Mesendoderm (in vitro differentiated cells): Measurements from ENCODE around the gene ZSCAN10.
"Not testable (repeated sequence)": the region's sequence is repeated elsewhere in the genome, so short reads cannot be mapped to it uniquely, and the experiment has no call there.

ENCODE experiments used
- DNase-seq: peaks from one replicate; pipeline ENCODE4 v3.0.0; 2013
- H2AK5ac ChIP-seq: 2 replicates; pipeline ENCODE4 v1.6.1; 2013; ENCODE audit warnings: low read length, inconsistent platforms
- H2BK120ac ChIP-seq: 2 replicates; pipeline ENCODE4 v1.6.1; 2013; ENCODE audit warnings: low read depth, mild to moderate bottlenecking, low read length, moderate library complexity, mixed read lengths
- H2BK15ac ChIP-seq: replicated peaks from 2 replicates; pipeline ENCODE4 v1.6.1; 2013; ENCODE audit warnings: low read depth, mild to moderate bottlenecking, moderate library complexity
- H2BK5ac ChIP-seq: 2 replicates; pipeline ENCODE4 v1.6.1; 2013; ENCODE audit warnings: low read length, inconsistent platforms
- H3K18ac ChIP-seq: 2 replicates; pipeline ENCODE4 v1.6.1; 2013; ENCODE audit warnings: mild to moderate bottlenecking, low read length, mixed read lengths
- H3K23ac ChIP-seq: one replicate; pipeline ENCODE4 v1.6.1; 2013; ENCODE audit warnings: low read length
- H3K27ac ChIP-seq: 2 replicates; pipeline ENCODE4 v1.5.1; 2013; ENCODE audit warnings: low read depth, mild to moderate bottlenecking, inconsistent platforms, low read length, moderate library complexity
- H3K27me3 ChIP-seq: 2 replicates; pipeline ENCODE4 v1.6.1; 2013; ENCODE audit warnings: low read length, control low read depth, mild to moderate bottlenecking, inconsistent platforms; ENCODE audit not compliant: insufficient read depth, poor library complexity
- H3K36me3 ChIP-seq: 2 replicates; pipeline ENCODE4 v1.6.1; 2013; ENCODE audit warnings: low read length, inconsistent platforms; ENCODE audit not compliant: control insufficient read depth, insufficient read depth
- H3K4ac ChIP-seq: one replicate; pipeline ENCODE4 v1.6.1; 2013; ENCODE audit warnings: low read depth, mild to moderate bottlenecking, low read length, moderate library complexity
- H3K4me1 ChIP-seq: 2 replicates; pipeline ENCODE4 v1.6.1; 2013; ENCODE audit warnings: low read depth, low read length, inconsistent platforms; ENCODE audit not compliant: control insufficient read depth
- H3K4me2 ChIP-seq: 2 replicates; pipeline ENCODE4 v1.6.1; 2013; ENCODE audit warnings: low read length
- H3K4me3 ChIP-seq: 2 replicates; pipeline ENCODE4 v1.5.1; 2013; ENCODE audit warnings: mild to moderate bottlenecking, low read length
- H3K56ac ChIP-seq: one replicate; pipeline ENCODE4 v1.6.1; 2013; ENCODE audit warnings: low read length
- H3K79me1 ChIP-seq: 2 replicates; pipeline ENCODE4 v1.6.1; 2013; ENCODE audit warnings: low read length, inconsistent platforms
- H3K79me2 ChIP-seq: 2 replicates; pipeline ENCODE4 v1.6.1; 2013; ENCODE audit warnings: mild to moderate bottlenecking, low read length; ENCODE audit not compliant: control insufficient read depth, insufficient read depth
- H3K9ac ChIP-seq: 2 replicates; pipeline ENCODE4 v1.6.1; 2013; ENCODE audit warnings: low read length, inconsistent platforms
- H4K5ac ChIP-seq: one replicate; pipeline ENCODE4 v1.6.1; 2013; ENCODE audit warnings: low read length
- H4K8ac ChIP-seq: one replicate; pipeline ENCODE4 v1.6.1; 2013; ENCODE audit warnings: low read depth, mild to moderate bottlenecking, control low read depth, low read length, moderate library complexity
- WGBS: extraction: QIAGEN DNeasy Blood & Tissue Kit; methylation state at CpG from one replicate; pipeline ENCODE4 v1.1.7; 2013; ENCODE audit warnings: low lambda C conversion rate, missing lambda C conversion rate; ENCODE audit not compliant: insufficient coverage; ENCODE audit errors: extremely low coverage; 5-methylcytosine and 5-hydroxymethylcytosine counted together

Gene ZSCAN10

GRCh38 chr16:3084491-3084890 is 14.6 kb downstream of the ZSCAN10 start:
- Histone ChIP-seq H3K9ac (no peak overlapping the region), H2AK5ac (no peak overlapping the region), H3K18ac (no peak overlapping the region), H3K56ac (no peak overlapping the region), H3K4me3 (no peak overlapping the region), H3K27me3 (no peaks in the 10 kb centered on the region), H3K23ac (no peak overlapping the region), H3K79me1 (no peaks in the 10 kb centered on the region), H4K5ac (no peak overlapping the region), H2BK15ac (no peak overlapping the region), H3K4me2 (no peak overlapping the region), H3K4me1 (no peaks in the 10 kb centered on the region), H2BK5ac (no peak overlapping the region), H4K8ac (no peak overlapping the region), H3K36me3 (peaks cover 7% of the 10 kb centered on the region), H3K79me2 (no peaks in the 10 kb centered on the region), H2BK120ac (no peak overlapping the region), H3K27ac (no peak overlapping the region), H3K4ac (no peak overlapping the region)
- DNase-seq: no peak
- WGBS: no CpG with 5 or more reads among the region's 1 CpG

GRCh38 chr16:3083408-3083807 is 15.7 kb downstream of the ZSCAN10 start:
- H3K79me2 ChIP-seq, H3K4ac ChIP-seq, DNase-seq, H4K8ac ChIP-seq, H3K36me3 ChIP-seq, H3K27me3 ChIP-seq, H2BK15ac ChIP-seq, H3K18ac ChIP-seq, H2BK120ac ChIP-seq, H3K27ac ChIP-seq, H3K4me1 ChIP-seq, H3K4me3 ChIP-seq, H3K23ac ChIP-seq, H2AK5ac ChIP-seq, H3K56ac ChIP-seq, H3K4me2 ChIP-seq, H3K9ac ChIP-seq, H3K79me1 ChIP-seq, H2BK5ac ChIP-seq, H4K5ac ChIP-seq: not testable (repeated sequence)
- WGBS: no CpG with 5 or more reads among the region's 8 CpGs

- H3K4me3 ChIP-seq, H3K4me2 ChIP-seq, H3K4me1 ChIP-seq, H4K5ac ChIP-seq, H2BK120ac ChIP-seq, H2BK15ac ChIP-seq, H3K27ac ChIP-seq, H3K9ac ChIP-seq, H3K79me2 ChIP-seq, H2BK5ac ChIP-seq, H3K36me3 ChIP-seq, H2AK5ac ChIP-seq, H3K56ac ChIP-seq, H3K27me3 ChIP-seq, H3K79me1 ChIP-seq, H4K8ac ChIP-seq, H3K4ac ChIP-seq, DNase-seq, H3K23ac ChIP-seq, H3K18ac ChIP-seq: not testable (repeated sequence)
- no CpG with 5 or more reads among the region's 13 CpGs for WGBS
These were observed 17.1 kb downstream of the ZSCAN10 start for GRCh38 chr16:3081957-3082356.

GRCh38 chr16:3080024-3080423 is 19.1 kb downstream of the ZSCAN10 start:
- H2BK5ac ChIP-seq: no peak overlapping the region
- no peak overlapping the region for H3K56ac ChIP-seq
- no peak overlapping the region for H2BK120ac ChIP-seq
- WGBS: no CpG with 5 or more reads among the region's 17 CpGs
- no peak overlapping the region for H2BK15ac ChIP-seq
- H3K23ac ChIP-seq: no peak overlapping the region
- H3K9ac ChIP-seq: no peak overlapping the region
- H3K4me1 ChIP-seq: no peaks in the 10 kb centered on the region
- no peak overlapping the region for H4K5ac ChIP-seq
- no peak overlapping the region for H2AK5ac ChIP-seq
- no peaks in the 10 kb centered on the region for H3K36me3 ChIP-seq
- H3K4me3 ChIP-seq: no peak overlapping the region
- H3K27ac ChIP-seq: no peak overlapping the region
- no peaks in the 10 kb centered on the region for H3K27me3 ChIP-seq
- no peaks in the 10 kb centered on the region for H3K79me2 ChIP-seq
- H3K79me1 ChIP-seq: no peaks in the 10 kb centered on the region
- no peak for DNase-seq
- no peak overlapping the region for H3K18ac ChIP-seq
- H3K4me2 ChIP-seq: no peak overlapping the region
- H4K8ac ChIP-seq: no peak overlapping the region
- no peak overlapping the region for H3K4ac ChIP-seq

GRCh38 chr16:3076577-3076976 is 22.5 kb downstream of the ZSCAN10 start:
- H2AK5ac ChIP-seq: no peak overlapping the region
- no peak overlapping the region for H3K56ac ChIP-seq
- H4K8ac ChIP-seq: no peak overlapping the region
- DNase-seq: no peak
- no peaks in the 10 kb centered on the region for H3K27me3 ChIP-seq
- no peak overlapping the region for H2BK15ac ChIP-seq
- no peaks in the 10 kb centered on the region for H3K4me1 ChIP-seq
- H3K23ac ChIP-seq: no peak overlapping the region
- H2BK5ac ChIP-seq: no peak overlapping the region
- H3K36me3 ChIP-seq: no peaks in the 10 kb centered on the region
- no peak overlapping the region for H4K5ac ChIP-seq
- no peak overlapping the region for H3K4me2 ChIP-seq
- H3K79me2 ChIP-seq: no peaks in the 10 kb centered on the region
- no peak overlapping the region for H3K18ac ChIP-seq
- WGBS: no CpG with 5 or more reads among the region's 6 CpGs
- no peak overlapping the region for H3K4me3 ChIP-seq
- no peak overlapping the region for H3K9ac ChIP-seq
- H3K79me1 ChIP-seq: no peaks in the 10 kb centered on the region
- no peak overlapping the region for H2BK120ac ChIP-seq
- no peak overlapping the region for H3K27ac ChIP-seq
- no peak overlapping the region for H3K4ac ChIP-seq

GRCh38 chr16:3075946-3076345 is 23.1 kb downstream of the ZSCAN10 start:
- H3K23ac ChIP-seq, H3K36me3 ChIP-seq, H3K79me1 ChIP-seq, H3K56ac ChIP-seq, H3K9ac ChIP-seq, H3K4me3 ChIP-seq, H4K8ac ChIP-seq, H3K27ac ChIP-seq, H3K4me2 ChIP-seq, H3K79me2 ChIP-seq, H2AK5ac ChIP-seq, DNase-seq, H2BK15ac ChIP-seq, H3K18ac ChIP-seq, H2BK5ac ChIP-seq, H3K27me3 ChIP-seq, H3K4me1 ChIP-seq, H4K5ac ChIP-seq, H3K4ac ChIP-seq, H2BK120ac ChIP-seq: not testable (repeated sequence)
- no CpG with 5 or more reads among the region's 6 CpGs for WGBS
